Right lobe of liver (tissue), 6 donors: ENCODE measurements around the gene PGAP3. TPM values are rescaled to one million over a fixed set of nuclear protein-coding genes. Genes with fewer than 3 reads are reported as not detected.

ENCODE experiments used
- ATAC-seq, 4 donors: fragments of 200-7000 bp; cut with Tn5 transposase; one replicate each; pipeline ENCODE4 v1.9.1; 2020; ENCODE audit warnings: mild to moderate bottlenecking in 4 of 4, moderate library complexity in 4 of 4
- DNase-seq, 3 donors: peaks; one replicate each; pipeline ENCODE4 v3.0.0-alpha.2; 2020
- H3K27ac ChIP-seq, 3 donors: fragments of 200-600 bp; one replicate each; pipeline ENCODE4 v1.8.0; 2022
- H3K27me3 ChIP-seq, 2 donors: fragments of 200-600 bp; one replicate each; pipeline ENCODE4 v1.8.0; 2022
- H3K36me3 ChIP-seq, 4 donors: fragments of 200-600 bp; sonication (generic) in 1 of 4; one replicate each; pipeline versions ENCODE4 v1.5.1 to v1.8.0; 2017 to 2022; ENCODE audit warnings: control low read depth in 1 of 4
- H3K4me1 ChIP-seq, 4 donors: fragments of 200-600 bp; sonication (generic) in 1 of 4; one replicate each; pipeline versions ENCODE4 v1.5.1 to v1.8.0; 2017 to 2022; ENCODE audit warnings: control low read depth in 1 of 4
- H3K4me3 ChIP-seq, 3 donors: fragments of 200-600 bp; one replicate each; pipeline ENCODE4 v1.8.0; 2022
- H3K9me3 ChIP-seq, 4 donors: fragments of 200-600 bp; sonication (generic) in 1 of 4; one replicate each; pipeline versions ENCODE4 v1.5.1 to v1.8.0; 2017 to 2022; ENCODE audit warnings: control low read depth in 1 of 4
- CTCF ChIP-seq, 4 donors: fragments of 200-600 bp in 3 of 4; fragments of 450-650 bp in 1 of 4; IDR thresholded peaks; one replicate each; pipeline versions ENCODE4 v1.5.1 to v1.8.0; 2016 to 2022; ENCODE audit warnings: antibody characterized with exemption in 4 of 4, mild to moderate bottlenecking in 2 of 4
- POLR2A ChIP-seq: fragments of 450-650 bp; IDR thresholded peaks from one replicate; pipeline ENCODE4 v1.6.1; 2017; ENCODE audit warnings: antibody characterized with exemption, mild to moderate bottlenecking
- WGBS: methylation state at CpG from one replicate; pipeline ENCODE4 v1.1.6; 2018; ENCODE audit warnings: low coverage, low lambda C conversion rate; ENCODE audit not compliant: insufficient coverage; ENCODE audit errors: missing lambda C conversion rate; 5-methylcytosine and 5-hydroxymethylcytosine counted together
- intact Hi-C, 2 donors: fragments of 100-400 bp; cut with DNase I; formaldehyde crosslinking; loops; one replicate each; pipeline versions ENCODE4 v1.11.2 to v1.14.1; 2022
- total RNA-seq, 6 experiments: library from RNA; depleted of rRNA in 2 of 6; stranded (reverse); fragments of >200 nt in 2 of 6; fragmentation: NEBNext Ultra II Directional in 3 of 6; extraction: Animal tissue kit (Norgen Biotek cat#: 25700) in 3 of 6; gene quantifications; one replicate each; pipeline versions ENCODE4 v1.1.0 to v1.2.4, GENCODE V29; 2016 to 2023
- donor health status: DM: no; HTN: yes; CAD: no.
- donor health status: DM: no; HTN: no; CAD: no.
- donor health status: DM: no; HTN: no; CAD: no.
- donor health status: DM: no; HTN: yes; CAD: no.
- donor health status: DM: no; HTN: yes; CAD: no.

The PGAP3 gene
- total RNA-seq, 6 experiments from 2014 or later, result 9.7 to 25.7 (median 18.3) TPM

- no peaks in the 10 kb centered on the region for H3K27me3 ChIP-seq
- no peak overlapping the region for H3K27ac ChIP-seq
- intact Hi-C loops, result no loop called here
- H3K4me1 ChIP-seq, result peaks cover 0 to 16% (median 0%) of the 10 kb centered on the region in 4 donors
- H3K4me3 ChIP-seq, result no peak overlapping the region
- no peaks in the 10 kb centered on the region for H3K36me3 ChIP-seq
- DNase-seq, result peak in 2 of 3 donors; percentile 42 to 46
- no peaks in the 10 kb centered on the region for H3K9me3 ChIP-seq
- ATAC-seq, result no peak
- TF ChIP-seq CTCF (IDR thresholded peaks at IDR 0.05) (no peak), POLR2A (no peak)
- 92% methylated on average over 3 of the region's 12 CpGs for whole genome bisulfite sequencing
These were observed 3.3 kb downstream of the PGAP3 start for GRCh38 chr17:39684369-39685192.

- DNase-seq, result no peak
These were observed 4.4 kb downstream of the PGAP3 start for GRCh38 chr17:39683295-39683939.

GRCh38 chr17:39679521-39680192 is 8.2 kb downstream of the PGAP3 start:
- ATAC-seq, result peak in 2 of 4 donors; percentile 17 to 19
- Histone ChIP-seq H3K27ac (no peak overlapping the region), H3K27me3 (no peaks in the 10 kb centered on the region), H3K4me3 (no peak overlapping the region), H3K9me3 (no peaks in the 10 kb centered on the region), H3K36me3 (no peaks in the 10 kb centered on the region), H3K4me1 (no peaks in the 10 kb centered on the region)
- TF ChIP-seq POLR2A (no peak), CTCF (IDR thresholded peaks at IDR 0.05) (no peak)
- DNase-seq, result peak in 2 of 3 donors; percentile 14 to 49
- WGBS, result 30% methylated on average over 2 of the region's 12 CpGs
- intact Hi-C loops, result loop anchor here in 1 of 2 donors (10.0 kb wide), 1 partner anchor 55 kb away; the partner anchor contains the start of gene PPP1R1B

More at GRCh38 chr17:39683295-39683939, 4.4 kb downstream of the PGAP3 start:
- no peak for ATAC-seq
- H3K4me3 ChIP-seq, result no peak overlapping the region
- peaks cover 0 to 10% (median 0%) of the 10 kb centered on the region in 4 donors for H3K4me1 ChIP-seq
- no peak overlapping the region for H3K27ac ChIP-seq
- no peaks in the 10 kb centered on the region for H3K9me3 ChIP-seq
- no peaks in the 10 kb centered on the region for H3K27me3 ChIP-seq
- WGBS, result 98% methylated on average over 5 of the region's 9 CpGs
- no peaks in the 10 kb centered on the region for H3K36me3 ChIP-seq
- intact Hi-C loops, result no loop called here
- TF ChIP-seq POLR2A (no peak), CTCF (IDR thresholded peaks at IDR 0.05) (no peak)

GRCh38 chr17:39678340-39679116 is 9.3 kb downstream of the PGAP3 start:
- WGBS, result 81% methylated on average over 8 of the region's 13 CpGs

More at GRCh38 chr17:39678340-39679116, 9.3 kb downstream of the PGAP3 start:
- Histone ChIP-seq H3K36me3 (no peaks in the 10 kb centered on the region), H3K9me3 (no peaks in the 10 kb centered on the region), H3K4me1 (no peaks in the 10 kb centered on the region), H3K4me3 (no peak overlapping the region), H3K27me3 (no peaks in the 10 kb centered on the region), H3K27ac (no peak overlapping the region)
- intact Hi-C loops, result loop anchor here in 1 of 2 donors (10.0 kb wide), 1 partner anchor 54 kb away; the partner anchor contains the start of gene PPP1R1B
- TF ChIP-seq CTCF (IDR thresholded peaks at IDR 0.05) (no peak), POLR2A (no peak)
- DNase-seq, result peak in 2 of 3 donors; percentile 16 to 24
- ATAC-seq, result no peak
